NCI-H146 treated with DMSO at 0.1 percent for 48 hours (cell line): Measurements from ENCODE around the gene GRIFIN.

Experiments used
- DNase-seq: peaks from one replicate; lab custom pipeline; 2025; ENCODE audit not compliant: unreplicated experiment; lab: John Stamatoyannopoulos, UW

The GRIFIN gene

GRCh38 chr7:2499719-2500430 lies 23.7 kb upstream of the GRIFIN start:
- DNase-seq: no peak

GRCh38 chr7:2499181-2499580 lies 23.0 kb upstream of the GRIFIN start:
- DNase-seq: no peak

GRCh38 chr7:2498708-2499107 lies 22.5 kb upstream of the GRIFIN start:
- no peak for DNase-seq

GRCh38 chr7:2497500-2498336 lies 21.5 kb upstream of the GRIFIN start:
- DNase-seq: no peak

DNA sequence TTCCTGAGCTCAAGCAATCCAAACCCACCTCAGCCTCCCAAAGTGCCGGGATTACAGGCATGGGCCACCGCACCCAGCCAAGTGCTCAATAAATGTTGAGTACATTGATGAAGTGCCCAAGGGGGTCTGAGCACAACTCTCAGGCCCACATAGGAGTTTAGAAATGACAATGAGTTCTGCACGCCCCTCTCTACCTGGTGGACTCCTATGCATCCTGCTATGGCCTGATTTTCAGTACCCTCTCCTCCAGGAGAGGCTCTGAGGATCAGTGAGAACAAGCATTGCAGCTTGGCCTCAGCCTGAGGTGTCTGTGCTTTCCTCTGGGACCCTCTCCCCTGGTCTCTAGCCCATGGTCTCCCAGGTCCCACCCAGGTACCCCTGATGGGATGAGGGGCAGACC lies 20.9 kb upstream of the GRIFIN start:
- no peak for DNase-seq

DNA sequence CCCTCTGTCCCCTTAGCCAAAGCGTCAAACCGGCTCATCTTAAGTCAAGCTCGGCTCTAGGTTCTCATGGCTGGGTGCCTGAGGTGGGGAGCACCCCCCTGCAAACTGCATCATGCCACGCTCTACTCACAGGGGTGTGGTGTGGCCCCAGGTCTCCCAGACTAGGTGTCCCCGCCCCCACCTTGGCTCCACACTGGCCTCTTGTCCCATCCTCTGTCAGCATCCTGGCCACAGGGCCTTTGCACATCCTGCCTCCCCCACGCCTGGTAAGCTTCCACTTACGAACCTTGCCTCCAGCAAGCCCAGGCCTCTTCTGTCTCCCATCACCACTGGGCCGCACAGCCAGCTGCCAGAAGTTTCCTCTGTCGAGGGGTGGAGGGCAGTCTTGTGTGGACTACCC lies 20.2 kb upstream of the GRIFIN start:
- no peak for DNase-seq

- DNase-seq: no peak
These were observed 19.5 kb upstream of the GRIFIN start for GRCh38 chr7:2495418-2496299.

- DNase-seq: no peak
These were observed 18.3 kb upstream of the GRIFIN start for GRCh38 chr7:2494191-2495130.

GRCh38 chr7:2493205-2494164 lies 17.3 kb upstream of the GRIFIN start:
- no peak for DNase-seq

GRCh38 chr7:2492038-2492437 lies 15.8 kb upstream of the GRIFIN start:
- DNase-seq: no peak

DNA sequence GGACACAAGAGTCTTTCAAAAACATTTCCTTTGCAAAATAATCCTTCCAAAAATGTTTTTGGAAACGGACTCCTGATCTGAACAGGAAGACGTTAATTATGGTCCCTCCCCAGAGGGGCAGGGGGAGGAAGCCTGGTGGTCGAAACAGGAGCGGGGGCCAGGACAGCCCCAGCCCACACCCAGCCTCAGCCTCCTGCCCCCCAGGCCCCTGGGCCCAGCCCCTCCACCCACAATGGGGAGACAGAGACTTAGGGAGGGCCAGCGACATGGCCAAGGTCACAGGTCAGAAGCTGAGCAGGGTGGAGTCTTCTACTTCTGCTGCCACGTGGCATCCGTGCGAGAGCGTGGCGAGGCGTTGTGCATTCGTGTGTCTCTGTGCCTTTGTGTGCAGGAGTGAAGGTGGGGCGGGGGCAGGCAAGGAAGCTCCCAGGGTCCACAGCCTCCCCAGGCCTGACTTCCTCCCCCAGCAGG lies 14.0 kb upstream of the GRIFIN start:
- no peak for DNase-seq

DNA sequence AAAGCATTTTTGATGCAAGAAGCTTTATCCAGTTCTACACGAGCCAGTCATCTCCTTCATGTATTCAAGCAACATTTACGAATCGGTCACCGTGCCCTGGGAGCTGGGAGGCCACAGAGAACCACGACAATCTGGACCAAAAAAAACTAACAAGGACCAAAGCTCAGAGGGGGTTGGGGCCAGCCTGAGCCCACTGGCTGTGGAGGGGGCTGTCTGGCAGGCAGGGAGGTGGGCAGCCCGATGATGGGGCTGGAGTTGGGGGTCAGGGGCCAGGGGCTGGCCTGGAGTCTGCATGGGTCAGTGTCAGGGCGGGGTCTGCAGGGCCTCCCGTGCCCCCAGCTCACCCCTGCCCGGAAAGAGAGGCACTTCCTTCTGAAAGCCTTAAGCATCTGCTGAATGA lies 12.5 kb upstream of the GRIFIN start:
- no peak for DNase-seq

DNA sequence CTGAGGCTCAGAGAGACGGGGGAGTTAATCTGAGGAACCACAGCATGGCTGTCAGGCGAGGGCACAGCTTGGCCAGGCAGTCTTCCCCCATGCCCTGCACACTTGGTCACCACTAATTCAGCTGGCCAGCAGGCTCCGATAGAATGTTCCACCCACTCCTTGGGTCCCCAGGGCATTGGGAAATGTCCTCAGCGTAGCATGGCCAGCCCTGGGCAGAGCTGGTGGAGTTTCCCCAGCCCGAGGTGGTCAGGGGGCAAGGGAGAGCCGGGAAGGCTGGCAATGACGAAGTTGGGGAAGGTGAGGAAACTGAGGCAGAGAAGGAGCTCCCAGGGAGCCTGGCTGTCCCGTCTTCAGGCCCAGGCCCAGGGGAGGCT lies 12.1 kb upstream of the GRIFIN start:
- no peak for DNase-seq

GRCh38 chr7:2487586-2488271 lies 11.5 kb upstream of the GRIFIN start:
- no peak for DNase-seq

DNA sequence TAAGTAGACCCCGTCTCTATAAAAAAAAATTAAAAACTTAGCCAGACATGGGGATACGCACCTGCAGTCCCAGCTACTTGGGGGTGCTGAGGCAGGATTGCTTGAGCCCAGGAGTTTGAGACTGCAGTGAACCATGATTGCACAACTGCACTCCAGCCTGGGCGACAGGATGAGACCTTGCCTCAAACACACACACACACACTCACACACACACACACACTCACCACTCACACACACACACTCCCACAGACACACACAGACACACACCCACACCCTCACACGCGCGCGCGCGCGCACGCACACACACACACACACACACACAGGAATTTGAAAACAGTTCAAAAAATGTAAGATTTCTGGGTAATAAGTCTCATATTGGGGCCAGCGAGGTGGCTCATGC lies 8.7 kb upstream of the GRIFIN start:
- no peak for DNase-seq

DNA sequence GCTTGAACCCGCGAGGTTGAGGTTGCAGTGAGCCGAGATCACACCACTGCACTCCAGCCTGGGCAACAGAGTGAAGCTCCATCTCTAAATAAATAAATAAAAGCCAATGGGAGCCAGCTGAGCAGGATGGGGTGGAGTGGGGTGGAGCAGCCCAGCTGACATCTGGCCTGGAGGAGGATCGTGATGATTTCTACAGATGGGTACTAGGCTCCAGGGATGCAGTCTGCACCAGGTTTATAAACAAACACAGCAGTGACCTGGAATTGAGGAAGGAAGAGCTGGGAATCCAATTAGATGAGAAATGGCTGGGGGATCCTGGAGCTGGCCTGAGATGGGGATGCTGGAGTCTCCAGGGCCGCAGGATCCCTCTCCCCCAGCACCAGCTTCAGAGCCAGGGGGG lies 7.3 kb upstream of the GRIFIN start:
- no peak for DNase-seq

- no peak for DNase-seq
These were observed 6.7 kb upstream of the GRIFIN start for GRCh38 chr7:2482725-2483451.

DNA sequence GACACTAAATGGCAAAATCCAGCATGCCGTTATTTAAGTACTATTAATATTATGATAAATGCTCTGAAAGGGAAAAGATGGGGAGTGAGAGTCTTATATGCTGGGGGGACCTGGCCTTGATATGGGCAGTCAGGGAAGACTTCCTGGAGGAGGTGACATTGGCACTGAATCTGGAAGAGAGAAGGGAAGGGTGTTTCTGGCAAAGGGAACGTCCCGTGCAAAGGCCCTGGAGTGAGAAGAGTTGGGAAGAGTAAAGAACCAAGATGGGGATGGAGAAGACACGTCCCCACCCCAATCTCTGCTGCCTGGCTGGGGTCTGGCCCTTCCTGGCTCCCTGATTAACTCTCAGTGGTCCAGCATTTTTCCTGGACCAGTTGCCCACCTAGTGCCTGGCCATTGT lies 5.0 kb upstream of the GRIFIN start:
- DNase-seq: no peak
